Kidney epithelial cell (primary cell): Measurements from ENCODE around the gene WDCP. TPM values are rescaled to one million over a fixed set of nuclear protein-coding genes. Genes with fewer than 3 reads are reported as not detected.
"Not testable (repeated sequence)": the region's sequence is repeated elsewhere in the genome, so short reads cannot be mapped to it uniquely, and the experiment has no call there.

Experiments
- DNase-seq: peaks from one replicate; pipeline ENCODE4 v3.0.0-alpha.2; 2010; ENCODE audit warnings: low read depth
- H3K27me3 ChIP-seq: 2 replicates; pipeline ENCODE4 v1.6.0; 2011; ENCODE audit warnings: low read length; ENCODE audit not compliant: control insufficient read depth, insufficient read depth
- H3K36me3 ChIP-seq: 2 replicates; pipeline ENCODE4 v1.5.1; 2011; ENCODE audit warnings: low read length; ENCODE audit not compliant: control insufficient read depth, insufficient read depth
- H3K4me3 ChIP-seq: 2 replicates; pipeline ENCODE4 v1.5.1; 2011; ENCODE audit warnings: low read depth, mild to moderate bottlenecking, control low read depth, low read length
- CTCF ChIP-seq: IDR thresholded peaks from 2 replicates; pipeline ENCODE4 v1.5.1; 2011; ENCODE audit warnings: mild to moderate bottlenecking, moderate library complexity, low read length, control low read depth, inconsistent platforms; ENCODE audit not compliant: insufficient read depth, poor library complexity, severe bottlenecking
- total RNA-seq: library from RNA; depleted of rRNA; stranded (reverse); fragments of >200 nt; gene quantifications from 2 replicates; pipeline ENCODE4 v1.2.3, GENCODE V29; 2015

Gene WDCP
- total RNA-seq, 1 donor from 2014 or later: 8.2 TPM

GRCh38 chr2:24047703-24048033, 477 bp upstream of the WDCP start:
- no peak for TF ChIP-seq CTCF

DNA sequence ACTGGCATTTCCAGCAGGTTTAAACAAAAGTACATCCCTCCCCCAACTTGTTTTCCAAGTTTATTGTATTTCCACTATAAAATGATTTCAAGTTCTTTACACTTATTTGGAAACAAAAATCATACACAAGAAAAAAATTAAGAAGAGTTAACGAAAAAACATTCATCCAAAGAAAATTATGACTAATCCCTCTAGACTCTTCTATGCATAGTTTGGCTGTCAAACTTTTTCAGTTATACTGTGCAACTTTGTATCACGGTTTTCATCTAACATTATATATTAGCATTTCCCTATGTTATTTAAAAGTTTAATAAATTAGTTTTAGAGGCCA, 627 bp downstream of the WDCP start:
- Histone ChIP-seq H3K27me3 (no peaks in the 10 kb centered on the region), H3K4me3 (peak overlapping the region; percentile 76), H3K36me3 (no peaks in the 10 kb centered on the region)
- DNase-seq: no peak
- no peak for TF ChIP-seq CTCF

More at GRCh38 chr2:24047703-24048033, 477 bp upstream of the WDCP start:
- Histone ChIP-seq H3K27me3 (no peaks in the 10 kb centered on the region), H3K4me3 (no peak overlapping the region), H3K36me3 (no peaks in the 10 kb centered on the region)
- no peak for DNase-seq

DNA sequence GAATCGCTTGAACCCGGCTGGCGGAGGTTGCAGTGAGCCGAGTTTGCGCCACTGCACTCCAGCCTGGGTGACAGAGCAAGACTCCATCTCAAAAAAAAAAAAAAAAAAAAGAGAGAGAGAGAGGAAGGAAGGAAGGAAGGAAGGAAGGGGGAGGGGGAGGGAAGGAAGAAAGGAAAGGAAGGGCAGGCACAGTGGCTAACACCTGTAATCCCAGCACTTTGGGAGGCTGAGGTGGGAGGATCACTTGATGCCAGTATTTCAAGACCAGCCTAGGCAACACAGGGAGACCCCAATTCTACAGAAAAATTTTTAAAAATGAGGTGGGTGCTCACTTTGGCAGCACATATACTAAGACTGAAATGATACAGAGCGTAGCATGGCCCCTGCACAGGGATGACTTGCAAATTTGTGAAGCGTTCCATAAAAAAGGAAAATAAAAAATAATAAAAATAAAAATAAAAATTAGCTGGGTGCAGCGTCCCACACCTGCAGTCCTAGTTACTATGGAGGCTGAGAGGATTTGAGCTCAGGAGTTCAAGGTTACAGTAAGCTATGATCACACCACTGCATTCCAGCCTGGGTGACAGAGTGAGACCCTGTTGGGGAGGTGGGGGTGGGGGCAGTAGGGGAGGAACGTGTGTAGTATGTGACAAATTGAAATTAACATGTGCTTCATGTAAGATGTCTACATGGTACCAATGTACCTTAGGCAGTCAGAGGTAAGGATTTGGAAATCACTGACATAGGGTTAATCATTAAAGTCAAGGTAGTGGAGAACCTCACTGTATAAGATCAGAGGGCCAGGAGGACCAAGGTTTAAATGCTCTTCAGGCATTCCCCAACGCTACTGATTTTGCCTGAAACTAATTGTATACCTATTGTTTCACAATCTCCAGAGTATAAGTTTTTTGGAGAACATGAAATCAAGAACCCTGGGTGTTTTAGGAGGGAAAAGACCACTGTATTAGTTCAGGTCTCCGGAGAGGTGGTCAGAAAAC, 1.4 kb downstream of the WDCP start:
- Histone ChIP-seq H3K27me3 (no peaks in the 10 kb centered on the region), H3K4me3 (no peak overlapping the region), H3K36me3 (no peaks in the 10 kb centered on the region)
- no peak for DNase-seq
- no peak for TF ChIP-seq CTCF

DNA sequence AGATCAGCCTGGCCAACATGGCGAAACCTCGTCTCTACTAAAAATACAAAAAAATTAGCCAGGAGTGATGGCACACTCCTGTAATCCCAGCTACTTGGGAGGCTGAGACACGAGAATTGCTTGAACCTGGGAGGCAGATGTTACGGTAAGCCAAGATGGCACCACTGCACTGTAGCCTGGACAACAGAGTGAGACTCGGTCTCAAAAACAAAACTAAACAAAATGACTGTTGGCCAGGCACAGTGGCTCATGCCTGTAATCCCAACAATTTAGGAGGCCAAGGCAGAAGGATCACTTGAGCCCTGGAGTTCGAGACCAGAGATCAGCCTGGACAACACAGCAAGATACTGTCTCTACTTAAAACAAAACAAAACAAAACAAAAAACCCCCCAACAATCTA, 4.1 kb downstream of the WDCP start:
- not testable (repeated sequence) for H3K4me3 ChIP-seq, DNase-seq, H3K36me3 ChIP-seq, H3K27me3 ChIP-seq

- H3K36me3 ChIP-seq: no peaks in the 10 kb centered on the region
- no peak overlapping the region for H3K4me3 ChIP-seq
- TF ChIP-seq CTCF: no peak
- no peak for DNase-seq
- H3K27me3 ChIP-seq: no peaks in the 10 kb centered on the region
Measured at GRCh38 chr2:24040511-24040910, 6.7 kb downstream of the WDCP start.

DNA sequence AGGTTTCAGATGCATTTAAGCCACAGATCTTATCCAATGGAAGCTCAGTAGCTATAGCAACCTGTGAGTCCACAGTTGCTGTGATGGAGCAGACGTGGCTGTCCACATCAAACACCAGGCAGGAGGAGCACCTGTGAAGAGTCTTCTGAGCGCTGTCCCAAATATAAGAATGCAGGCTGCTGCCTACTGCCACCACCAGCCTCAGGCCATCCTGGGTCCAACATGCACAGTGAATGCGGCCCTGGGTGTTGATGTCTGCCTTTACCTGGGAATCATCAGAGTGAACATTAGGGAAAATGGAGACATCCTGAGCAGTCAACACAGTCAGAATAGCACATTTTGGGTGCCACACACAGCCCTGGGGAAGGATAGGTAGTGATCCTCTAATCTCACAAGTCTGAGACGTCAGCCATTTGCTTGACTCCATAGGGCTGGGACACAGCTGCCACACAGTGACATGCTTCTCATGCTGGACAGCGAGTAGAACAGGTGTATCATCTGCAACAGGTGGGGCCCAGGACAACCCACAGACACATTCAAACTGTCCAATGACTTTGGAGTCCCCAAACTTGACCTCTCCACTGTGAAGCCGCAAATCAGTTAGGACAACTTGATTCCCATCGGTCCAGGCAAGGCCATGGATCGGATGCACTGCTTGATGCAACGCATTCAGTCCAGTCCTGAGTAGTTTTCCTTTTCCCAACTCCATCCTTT, 8.2 kb downstream of the WDCP start:
- Histone ChIP-seq H3K36me3 (no peaks in the 10 kb centered on the region), H3K4me3 (no peak overlapping the region), H3K27me3 (no peaks in the 10 kb centered on the region)
- no peak for DNase-seq
- TF ChIP-seq CTCF: no peak
